ENCODE results near the gene HDLBP.

HDLBP gene

GRCh38 chr2:241227594-241227993 is 87.9 kb downstream of the HDLBP start:
- ATAC-seq = no peak
- no peak for TF ChIP-seq CSRNP3 (CRISPR knock-in tag; IDR thresholded peaks at IDR 0.05)
- TF ChIP-seq ZNF70 (CRISPR knock-in tag; IDR thresholded peaks at IDR 0.05) = no peak
- no peak for TF ChIP-seq CREB5 (CRISPR knock-in tag; IDR thresholded peaks at IDR 0.05; ENCODE audit: low read depth)
- no peak for TF ChIP-seq PPARA (CRISPR knock-in tag; IDR thresholded peaks at IDR 0.05; ENCODE audit: borderline replicate concordance)

- TF ChIP-seq ESRRG (CRISPR knock-in tag; IDR thresholded peaks at IDR 0.05) = no peak
- no peak for TF ChIP-seq ZNF565 (CRISPR knock-in tag; conservative IDR thresholded peaks at IDR 0.05; ENCODE audit: low read depth)
- no peak for TF ChIP-seq PATZ1 (CRISPR knock-in tag; IDR thresholded peaks at IDR 0.05; ENCODE audit: borderline replicate concordance)
- TF ChIP-seq ZFP30 (CRISPR knock-in tag; IDR thresholded peaks at IDR 0.05) = no peak
- no peak for TF ChIP-seq ZFP3 (CRISPR knock-in tag; IDR thresholded peaks at IDR 0.05)
- no peak for TF ChIP-seq TCF4 (CRISPR knock-in tag; IDR thresholded peaks at IDR 0.05; ENCODE audit: borderline replicate concordance)
- no peak for TF ChIP-seq BACH2 (CRISPR knock-in tag; IDR thresholded peaks at IDR 0.05; ENCODE audit: borderline replicate concordance)
- TF ChIP-seq SNAI2 (CRISPR knock-in tag; IDR thresholded peaks at IDR 0.05) = no peak
- no peak for TF ChIP-seq PPARA (CRISPR knock-in tag; IDR thresholded peaks at IDR 0.05; ENCODE audit: borderline replicate concordance)
- TF ChIP-seq CSDC2 (CRISPR knock-in tag; IDR thresholded peaks at IDR 0.05) = no peak
- TF ChIP-seq RARB (CRISPR knock-in tag; IDR thresholded peaks at IDR 0.05) = no peak
- TF ChIP-seq ARNTL (CRISPR knock-in tag; IDR thresholded peaks at IDR 0.05; ENCODE audit: borderline replicate concordance, low read depth) = no peak
- ATAC-seq = no peak
Measured at GRCh38 chr2:241226723-241227572, 88.5 kb downstream of the HDLBP start.

- TF ChIP-seq GLIS3 (CRISPR knock-in tag; IDR thresholded peaks at IDR 0.05) = no peak
- TF ChIP-seq ZFP30 (CRISPR knock-in tag; IDR thresholded peaks at IDR 0.05) = no peak
- TF ChIP-seq ZNF8 (CRISPR knock-in tag; IDR thresholded peaks at IDR 0.05) = no peak
- TF ChIP-seq RARB (CRISPR knock-in tag; IDR thresholded peaks at IDR 0.05) = no peak
- no peak for TF ChIP-seq CSDC2 (CRISPR knock-in tag; IDR thresholded peaks at IDR 0.05)
- no peak for TF ChIP-seq BACH2 (CRISPR knock-in tag; IDR thresholded peaks at IDR 0.05; ENCODE audit: borderline replicate concordance)
- no peak for TF ChIP-seq ZNF70 (CRISPR knock-in tag; IDR thresholded peaks at IDR 0.05)
- no peak for TF ChIP-seq OSR1 (CRISPR knock-in tag; IDR thresholded peaks at IDR 0.05)
- no peak for TF ChIP-seq ISL1 (CRISPR knock-in tag; IDR thresholded peaks at IDR 0.05)
- TF ChIP-seq TSHZ2 (CRISPR knock-in tag; IDR thresholded peaks at IDR 0.05) = no peak
- no peak for TF ChIP-seq ZC3H10 (CRISPR knock-in tag; IDR thresholded peaks at IDR 0.05)
- no peak for ATAC-seq
Measured at GRCh38 chr2:241225983-241226382, 89.5 kb downstream of the HDLBP start.

- TF ChIP-seq RARB (CRISPR knock-in tag; IDR thresholded peaks at IDR 0.05) = no peak
- TF ChIP-seq GLIS3 (CRISPR knock-in tag; IDR thresholded peaks at IDR 0.05) = no peak
- ATAC-seq = no peak
Measured at GRCh38 chr2:241225545-241225944, 89.9 kb downstream of the HDLBP start.
